Astrocyte (in vitro differentiated cells and primary cell): ENCODE results near the gene C17orf107.

Experiments used
- CTCF ChIP-seq: IDR thresholded peaks from 2 replicates; pipeline ENCODE4 v1.5.1; 2011; ENCODE audit warnings: low read depth, mild to moderate bottlenecking, inconsistent platforms, low read length, moderate library complexity; ENCODE audit not compliant: insufficient read depth
- EZH2 ChIP-seq: IDR thresholded peaks from 2 replicates; pipeline ENCODE4 v1.6.1; 2012; ENCODE audit warnings: mild to moderate bottlenecking, low read length, inconsistent platforms; ENCODE audit not compliant: insufficient read depth

- TF ChIP-seq CTCF = no peak
- no peak for TF ChIP-seq EZH2
These were observed 6.7 kb upstream of the C17orf107 start for GRCh38 chr17:4892499-4893221.
